NCI-H128 (cell line): Measurements from ENCODE around the gene FAM131A.

Experiments used
- DNase-seq: peaks from one replicate; lab custom pipeline; 2025; ENCODE audit not compliant: unreplicated experiment; lab: John Stamatoyannopoulos, UW

The FAM131A gene

GRCh38 chr3:184388936-184389230, 51.5 kb downstream of the FAM131A start:
- no peak for DNase-seq

- DNase-seq: no peak
These were observed 52.0 kb downstream of the FAM131A start for GRCh38 chr3:184389384-184389783.

- no peak for DNase-seq
These were observed 52.6 kb downstream of the FAM131A start for GRCh38 chr3:184389935-184390528.

- DNase-seq: no peak
These were observed 53.9 kb downstream of the FAM131A start for GRCh38 chr3:184391266-184391665.

GRCh38 chr3:184395320-184395660, 57.9 kb downstream of the FAM131A start:
- no peak for DNase-seq
